Hepatocyte (in vitro differentiated cells): ENCODE results near the gene TREH.

Experiments
- CTCF ChIP-seq: fragments of 200-600 bp; sonication (generic); IDR thresholded peaks from 2 replicates; pipeline ENCODE4 v1.5.1; 2016; ENCODE audit warnings: antibody characterized with exemption, mild to moderate bottlenecking; ENCODE audit not compliant: poor library complexity
- EZH2 ChIP-seq: fragments of 200-600 bp; sonication (generic); IDR thresholded peaks from 2 replicates; pipeline ENCODE4 v1.6.1; 2016; ENCODE audit warnings: antibody characterized with exemption, mild to moderate bottlenecking, borderline replicate concordance
- EZH2phosphoT487 ChIP-seq: fragments of 200-600 bp; sonication (generic); IDR thresholded peaks from one replicate; pipeline ENCODE4 v1.6.1; 2018; ENCODE audit warnings: antibody characterized with exemption, mild to moderate bottlenecking, low read depth, moderate library complexity; ENCODE audit not compliant: unreplicated experiment, severe bottlenecking

- TF ChIP-seq CTCF, result no peak
- TF ChIP-seq EZH2, result no peak
- no peak for TF ChIP-seq EZH2phosphoT487
These were observed 25.6 kb downstream of the TREH start for GRCh38 chr11:118653684-118654390.
